Brain pericyte (primary cell): Measurements from ENCODE around the gene PDPK1.

Experiments used
- DNase-seq: peaks from one replicate; pipeline ENCODE4 v3.0.0-alpha.2; 2012; ENCODE audit warnings: low read depth, low spot score

PDPK1 gene

GRCh38 chr16:2507052-2507659 is 30.7 kb upstream of the PDPK1 start:
- no peak for DNase-seq

- DNase-seq: no peak
Measured at GRCh38 chr16:2507665-2508064, 30.2 kb upstream of the PDPK1 start.

GRCh38 chr16:2508722-2509400 is 29.0 kb upstream of the PDPK1 start:
- no peak for DNase-seq

GRCh38 chr16:2511128-2511800 is 26.6 kb upstream of the PDPK1 start:
- no peak for DNase-seq

GRCh38 chr16:2511996-2512734 is 25.7 kb upstream of the PDPK1 start:
- no peak for DNase-seq

- DNase-seq: no peak
Measured at GRCh38 chr16:2512735-2513404, 25.0 kb upstream of the PDPK1 start.

- no peak for DNase-seq
Measured at GRCh38 chr16:2513405-2514332, 24.2 kb upstream of the PDPK1 start, which contains the start of gene ATP6V0C. TSS of gene ATP6V0C (plus strand) at chr16:2513952. CDS start at chr16:2514104, 152 bp downstream.

- DNase-seq: no peak
Measured at GRCh38 chr16:2514333-2515179, 23.3 kb upstream of the PDPK1 start.

GRCh38 chr16:2515180-2515851 is 22.5 kb upstream of the PDPK1 start:
- no peak for DNase-seq

- no peak for DNase-seq
Measured at GRCh38 chr16:2516391-2517240, 21.2 kb upstream of the PDPK1 start.

GRCh38 chr16:2517954-2518605 is 19.7 kb upstream of the PDPK1 start:
- no peak for DNase-seq

- DNase-seq: no peak
Measured at GRCh38 chr16:2518823-2519710, 18.8 kb upstream of the PDPK1 start.

GRCh38 chr16:2519711-2520080 is 18.1 kb upstream of the PDPK1 start:
- DNase-seq: no peak

GRCh38 chr16:2520097-2520783 is 17.6 kb upstream of the PDPK1 start, which contains the start of gene AMDHD2:
TSS of gene AMDHD2 (plus strand) at chr16:2520371. CDS start at chr16:2520459, 88 bp downstream.
- DNase-seq: no peak

- DNase-seq: no peak
Measured at GRCh38 chr16:2520784-2521531, 16.9 kb upstream of the PDPK1 start.
